NB4 (cell line): Measurements from ENCODE around the gene NODAL.

Experiments used
- DNase-seq: peaks from one replicate; pipeline ENCODE4 v3.0.0; 2010; ENCODE audit warnings: low read depth
- H3K4me3 ChIP-seq: one replicate; pipeline ENCODE4 v1.5.1; 2011; ENCODE audit warnings: mild to moderate bottlenecking, low read depth, low read length, moderate library complexity
- CTCF ChIP-seq: IDR thresholded peaks from one replicate; pipeline ENCODE4 v1.5.1; 2012; ENCODE audit warnings: low read depth, low read length
- MAX ChIP-seq: IDR thresholded peaks from 2 replicates; pipeline ENCODE4 v1.6.1; 2011; ENCODE audit warnings: low read depth, low read length
- MYC ChIP-seq: IDR thresholded peaks from 2 replicates; pipeline ENCODE4 v1.6.1; 2011; ENCODE audit warnings: low read depth, low read length
- POLR2A ChIP-seq: IDR thresholded peaks from 2 replicates; pipeline ENCODE4 v1.6.1; 2011; ENCODE audit warnings: mild to moderate bottlenecking; ENCODE audit not compliant: insufficient read length; ENCODE audit errors: extremely low read depth

Gene NODAL

GRCh38 chr10:70432561-70433263, 8.8 kb downstream of the NODAL start:
- no peak for DNase-seq
- H3K4me3 ChIP-seq: no peak overlapping the region
- TF ChIP-seq MAX (no peak), POLR2A (no peak), MYC (no peak), CTCF (no peak)

- no peak for DNase-seq
- no peak for TF ChIP-seq POLR2A
- no peak for TF ChIP-seq MYC
- no peak for TF ChIP-seq MAX
- TF ChIP-seq CTCF: no peak
- H3K4me3 ChIP-seq: no peak overlapping the region
Measured at GRCh38 chr10:70432101-70432500, 9.4 kb downstream of the NODAL start.

- no peak overlapping the region for H3K4me3 ChIP-seq
- DNase-seq: peak; percentile 55
- TF ChIP-seq MYC (0 out of 2 replicates have a peak, but pooled peaks have one; percentile 13), CTCF (peak; percentile 12), POLR2A (no peak), MAX (peak; percentile 30; the same call in 1 of the 2 replicates)
Measured at GRCh38 chr10:70430493-70431445, 10.7 kb downstream of the NODAL start.

- no peak for DNase-seq
- no peak overlapping the region for H3K4me3 ChIP-seq
- TF ChIP-seq CTCF: no peak
Measured at GRCh38 chr10:70426823-70427222, 14.7 kb downstream of the NODAL start.

GRCh38 chr10:70425096-70425495, 16.4 kb downstream of the NODAL start:
- no peak for DNase-seq
- TF ChIP-seq CTCF (no peak), POLR2A (no peak), MAX (no peak), MYC (no peak)
- H3K4me3 ChIP-seq: no peak overlapping the region
